Hepatocyte (in vitro differentiated cells): ENCODE data around the gene NCOA7. TPM values are rescaled to one million over a fixed set of nuclear protein-coding genes. Genes with fewer than 3 reads are reported as not detected.

Experiments
- DNase-seq: peaks from one replicate; pipeline ENCODE4 v3.0.0-alpha.2; 2016; ENCODE audit warnings: low spot score
- H2AFZ ChIP-seq: fragments of 200-600 bp; sonication (generic); 2 replicates; pipeline ENCODE4 v1.6.0; 2016; ENCODE audit warnings: antibody characterized with exemption, mild to moderate bottlenecking
- H3K27ac ChIP-seq: fragments of 200-600 bp; sonication (generic); 2 replicates; pipeline ENCODE4 v1.5.1; 2016; ENCODE audit warnings: mild to moderate bottlenecking
- H3K27me3 ChIP-seq: fragments of 200-600 bp; sonication (generic); 2 replicates; pipeline ENCODE4 v1.6.1; 2016
- H3K36me3 ChIP-seq: fragments of 200-600 bp; sonication (generic); replicated peaks from 2 replicates; pipeline ENCODE4 v1.5.1; 2016; ENCODE audit warnings: low read depth; ENCODE audit not compliant: insufficient read depth
- H3K4me1 ChIP-seq: fragments of 200-600 bp; sonication (generic); 2 replicates; pipeline ENCODE4 v1.5.1; 2016; ENCODE audit warnings: mild to moderate bottlenecking, moderate library complexity; ENCODE audit not compliant: insufficient read depth
- H3K4me2 ChIP-seq: fragments of 200-600 bp; sonication (generic); 2 replicates; pipeline ENCODE4 v1.6.0; 2016
- H3K4me3 ChIP-seq: fragments of 200-600 bp; sonication (generic); 2 replicates; pipeline ENCODE4 v1.5.1; 2016; ENCODE audit warnings: mild to moderate bottlenecking
- H3K79me2 ChIP-seq: fragments of 200-600 bp; sonication (generic); 2 replicates; pipeline ENCODE4 v1.6.0; 2017; ENCODE audit warnings: mild to moderate bottlenecking
- H3K9me2 ChIP-seq: fragments of 200-600 bp; sonication (generic); replicated peaks from 2 replicates; pipeline ENCODE4 v1.6.0; 2017; ENCODE audit warnings: mild to moderate bottlenecking; ENCODE audit not compliant: insufficient read depth
- H3K9me3 ChIP-seq: fragments of 200-600 bp; sonication (generic); 2 replicates; pipeline ENCODE4 v1.5.1; 2016; ENCODE audit warnings: low read depth, mild to moderate bottlenecking
- H4K20me1 ChIP-seq: fragments of 200-600 bp; sonication (generic); 2 replicates; pipeline ENCODE4 v1.6.0; 2016; ENCODE audit warnings: mild to moderate bottlenecking; ENCODE audit not compliant: insufficient read depth, poor library complexity, severe bottlenecking
- EZH2 ChIP-seq: fragments of 200-600 bp; sonication (generic); IDR thresholded peaks from 2 replicates; pipeline ENCODE4 v1.6.1; 2016; ENCODE audit warnings: antibody characterized with exemption, mild to moderate bottlenecking, borderline replicate concordance
- EZH2phosphoT487 ChIP-seq: fragments of 200-600 bp; sonication (generic); IDR thresholded peaks from one replicate; pipeline ENCODE4 v1.6.1; 2018; ENCODE audit warnings: antibody characterized with exemption, mild to moderate bottlenecking, low read depth, moderate library complexity; ENCODE audit not compliant: unreplicated experiment, severe bottlenecking
- WGBS: methylation state at CpG from one replicate; pipeline ENCODE4 v1.1.6; 2016; ENCODE audit warnings: low lambda C conversion rate; ENCODE audit errors: missing lambda C conversion rate; 5-methylcytosine and 5-hydroxymethylcytosine counted together
- polyA plus RNA-seq: library from polyadenylated mRNA; unstranded; fragments of >200 nt; fragmentation: Nextera tagmentation; extraction: Ambion mirVana; gene quantifications from 2 replicates; pipeline ENCODE4 v1.2.1, GENCODE V29; 2016
- total RNA-seq: library from RNA; depleted of rRNA; stranded (reverse); fragments of >200 nt; gene quantifications from 2 replicates; pipeline ENCODE4 v1.2.3, GENCODE V29; 2014
- TF ChIP-seq, protein P1 (sequence below): fragments of 200-600 bp; sonication (generic); IDR thresholded peaks from 2 replicates; pipeline ENCODE4 v1.5.1; 2016; ENCODE audit warnings: antibody characterized with exemption, mild to moderate bottlenecking; ENCODE audit not compliant: poor library complexity

The NCOA7 gene
- total and polyA plus RNA-seq, 2 experiments from 2014 or later = 17.3 to 42.0 TPM

DNA sequence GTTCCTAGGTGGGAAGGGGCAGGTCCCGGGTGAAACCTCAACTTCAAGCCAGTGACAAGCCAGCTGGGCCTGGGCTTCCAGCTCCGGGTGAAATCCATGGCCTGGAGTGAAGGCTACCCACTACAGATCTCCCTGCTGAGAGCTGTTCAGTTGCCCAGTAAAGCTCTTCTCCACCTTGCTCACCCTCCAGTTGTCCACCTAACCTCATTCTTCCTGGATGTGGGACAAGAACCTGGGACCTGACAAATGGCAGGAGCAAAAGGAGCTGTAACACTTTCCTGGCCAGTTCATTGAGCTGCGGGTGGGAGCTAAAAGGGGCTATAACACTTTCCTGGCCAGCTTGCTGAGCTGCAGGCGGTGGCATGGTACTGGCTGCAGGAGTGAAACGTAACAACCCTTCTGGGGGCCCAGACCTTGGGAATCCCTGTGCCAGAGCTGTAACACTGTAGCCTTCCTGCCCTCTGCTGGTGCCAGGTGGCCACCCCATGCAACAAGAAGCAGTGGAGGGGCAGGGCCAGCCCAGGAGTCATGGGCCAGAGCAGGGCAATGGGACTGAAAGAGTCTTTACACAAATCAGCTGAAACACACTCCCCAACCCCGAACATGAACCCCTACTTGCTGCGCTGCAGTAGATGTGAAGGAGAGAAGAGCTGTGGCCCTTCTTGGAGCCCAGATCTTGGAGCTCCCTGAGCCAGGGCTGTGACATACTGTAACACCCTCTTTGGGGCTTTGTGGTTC lies 162.2 kb downstream of the NCOA7 start:
- Histone ChIP-seq H3K27ac (no peak overlapping the region), H3K4me3 (no peak overlapping the region), H3K9me3 (no peaks in the 10 kb centered on the region), H3K4me1 (no peaks in the 10 kb centered on the region), H3K36me3 (no peaks in the 10 kb centered on the region), H3K27me3 (no peaks in the 10 kb centered on the region), H3K9me2 (no peaks in the 10 kb centered on the region), H2AFZ (no peak overlapping the region), H3K4me2 (peak overlapping the region; percentile 64), H3K79me2 (peaks cover 5% of the 10 kb centered on the region), H4K20me1 (no peaks in the 10 kb centered on the region)
- WGBS = 54% methylated on average over 7 of the region's 7 CpGs
- TF ChIP-seq EZH2phosphoT487 = no peak
- TF ChIP-seq, protein P1, sequence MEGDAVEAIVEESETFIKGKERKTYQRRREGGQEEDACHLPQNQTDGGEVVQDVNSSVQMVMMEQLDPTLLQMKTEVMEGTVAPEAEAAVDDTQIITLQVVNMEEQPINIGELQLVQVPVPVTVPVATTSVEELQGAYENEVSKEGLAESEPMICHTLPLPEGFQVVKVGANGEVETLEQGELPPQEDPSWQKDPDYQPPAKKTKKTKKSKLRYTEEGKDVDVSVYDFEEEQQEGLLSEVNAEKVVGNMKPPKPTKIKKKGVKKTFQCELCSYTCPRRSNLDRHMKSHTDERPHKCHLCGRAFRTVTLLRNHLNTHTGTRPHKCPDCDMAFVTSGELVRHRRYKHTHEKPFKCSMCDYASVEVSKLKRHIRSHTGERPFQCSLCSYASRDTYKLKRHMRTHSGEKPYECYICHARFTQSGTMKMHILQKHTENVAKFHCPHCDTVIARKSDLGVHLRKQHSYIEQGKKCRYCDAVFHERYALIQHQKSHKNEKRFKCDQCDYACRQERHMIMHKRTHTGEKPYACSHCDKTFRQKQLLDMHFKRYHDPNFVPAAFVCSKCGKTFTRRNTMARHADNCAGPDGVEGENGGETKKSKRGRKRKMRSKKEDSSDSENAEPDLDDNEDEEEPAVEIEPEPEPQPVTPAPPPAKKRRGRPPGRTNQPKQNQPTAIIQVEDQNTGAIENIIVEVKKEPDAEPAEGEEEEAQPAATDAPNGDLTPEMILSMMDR = peak; percentile 47
- peak; percentile 73 for DNase-seq

DNA sequence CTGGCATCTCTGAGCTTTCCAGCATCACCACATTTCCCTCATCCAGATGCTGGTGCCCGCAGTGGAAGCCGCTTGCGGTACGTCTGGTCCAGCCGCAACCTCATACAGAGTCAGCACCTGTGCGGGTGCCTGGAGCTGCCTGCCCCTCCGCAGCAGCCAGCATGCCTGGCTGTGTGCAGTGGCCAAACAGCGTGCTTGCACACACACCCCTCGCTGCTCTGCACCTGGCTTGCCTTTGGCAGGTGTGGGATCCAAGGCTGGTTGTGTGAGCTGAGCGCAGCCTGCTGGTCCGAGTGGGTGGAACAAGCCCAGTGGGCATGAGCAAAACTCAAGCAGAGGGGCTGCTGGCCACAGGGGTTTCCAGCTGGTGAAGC lies 162.7 kb downstream of the NCOA7 start:
- Histone ChIP-seq H3K9me2 (no peaks in the 10 kb centered on the region), H3K27ac (no peak overlapping the region), H3K4me3 (no peak overlapping the region), H3K9me3 (no peaks in the 10 kb centered on the region), H4K20me1 (no peaks in the 10 kb centered on the region), H3K36me3 (no peaks in the 10 kb centered on the region), H2AFZ (no peak overlapping the region), H3K27me3 (no peaks in the 10 kb centered on the region), H3K4me1 (peaks cover 5% of the 10 kb centered on the region), H3K4me2 (peak overlapping the region; percentile 64), H3K79me2 (peaks cover 10% of the 10 kb centered on the region)
- DNase-seq = peak; percentile 83
- 32% methylated on average over 11 of the region's 11 CpGs for WGBS
- TF ChIP-seq, protein P1 = peak; percentile 59
- no peak for TF ChIP-seq EZH2

DNA sequence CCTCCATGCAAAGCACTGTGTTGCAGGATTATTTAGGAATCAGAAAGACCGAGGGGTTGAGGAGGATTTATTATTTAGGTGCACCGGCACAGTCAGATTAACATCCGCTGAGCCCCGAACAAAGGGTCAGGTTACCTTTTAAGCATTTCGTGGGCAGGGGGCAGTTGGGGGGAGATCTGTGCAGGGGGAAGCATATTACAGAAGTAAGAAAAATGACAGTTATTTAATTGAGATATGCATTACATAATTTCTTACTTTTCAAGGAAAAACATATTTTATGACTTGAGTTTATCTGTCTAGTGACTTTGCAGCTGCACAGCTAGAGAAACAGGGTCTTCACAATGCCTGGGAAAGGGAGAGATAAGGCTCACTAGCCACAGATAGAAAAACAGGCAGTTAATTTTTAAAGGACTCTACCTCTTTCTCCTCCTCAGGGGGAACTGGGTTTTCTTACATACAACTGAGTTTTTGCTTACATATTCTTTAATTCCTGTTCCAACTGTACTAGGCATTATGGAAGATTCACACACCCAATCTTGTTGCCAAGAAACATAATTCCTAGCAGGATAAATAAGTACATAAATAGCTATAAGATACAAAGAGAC lies 164.1 kb downstream of the NCOA7 start:
- WGBS = 44% methylated on average over 5 of the region's 5 CpGs

GRCh38 chr6:125955973-125956372 lies 165.2 kb downstream of the NCOA7 start:
- peak overlapping the region; percentile 75 for H2AFZ ChIP-seq
- 51% methylated on average over 5 of the region's 5 CpGs for WGBS

More for the DNA sequence above, 164.1 kb downstream of the NCOA7 start:
- Histone ChIP-seq H3K4me3 (no peak overlapping the region), H3K4me1 (peaks cover 7% of the 10 kb centered on the region), H3K4me2 (no peak overlapping the region), H3K27ac (no peak overlapping the region), H4K20me1 (no peaks in the 10 kb centered on the region), H3K27me3 (no peaks in the 10 kb centered on the region), H3K79me2 (peaks cover 24% of the 10 kb centered on the region), H3K9me3 (no peaks in the 10 kb centered on the region), H2AFZ (no peak overlapping the region), H3K36me3 (no peaks in the 10 kb centered on the region), H3K9me2 (no peaks in the 10 kb centered on the region)
- no peak for DNase-seq
- TF ChIP-seq EZH2 (no peak), EZH2phosphoT487 (no peak)

More at GRCh38 chr6:125955973-125956372, 165.2 kb downstream of the NCOA7 start:
- H3K4me2 ChIP-seq = peak overlapping the region; percentile 80
- no peaks in the 10 kb centered on the region for H3K36me3 ChIP-seq
- no peak for TF ChIP-seq EZH2phosphoT487
- no peak for TF ChIP-seq EZH2
- TF ChIP-seq, protein P1 = no peak
- H3K9me2 ChIP-seq = no peaks in the 10 kb centered on the region
- H3K9me3 ChIP-seq = no peaks in the 10 kb centered on the region
- H3K79me2 ChIP-seq = peaks cover 35% of the 10 kb centered on the region
- H4K20me1 ChIP-seq = no peaks in the 10 kb centered on the region
- H3K27ac ChIP-seq = peak overlapping the region; percentile 40
- H3K27me3 ChIP-seq = no peaks in the 10 kb centered on the region
- no peak for DNase-seq
- H3K4me3 ChIP-seq = peak overlapping the region; percentile 23
- H3K4me1 ChIP-seq = peaks cover 7% of the 10 kb centered on the region
